Activated CD4-positive, alpha-beta T cell treated with anti-CD3 and anti-CD28 coated beads, Interleukin-2, amount 10 ng/mL, durations not matched to agents 7 days and 5 days (primary cell): ENCODE data around the gene DIAPH2. TPM values are rescaled to one million over a fixed set of nuclear protein-coding genes. Genes with fewer than 3 reads are reported as not detected.

ENCODE experiments used
- CTCF ChIA-PET: fragments of 350-600 bp; sonication (Branson Sonifier 250); formaldehyde crosslinking; loops from one replicate; lab custom pipeline; 2021; ENCODE audit warnings: antibody characterized with exemption; lab: Charles Lee
- POLR2A ChIA-PET: fragments of 350-600 bp; sonication (Branson Sonifier 250); formaldehyde crosslinking; loops from one replicate; lab custom pipeline; 2021; ENCODE audit warnings: antibody characterized with exemption; lab: Charles Lee
- DNase-seq: peaks from one replicate; pipeline ENCODE4 v3.0.0-alpha.2; 2020
- H3K27ac Mint-ChIP-seq: one replicate; pipeline ENCODE4 v1.8.0; 2021; ENCODE audit warnings: mild to moderate bottlenecking, moderate library complexity, mixed read lengths
- H3K27me3 Mint-ChIP-seq: one replicate; pipeline ENCODE4 v1.8.0; 2021; ENCODE audit warnings: mixed read lengths
- H3K36me3 Mint-ChIP-seq: one replicate; pipeline ENCODE4 v1.8.0; 2021; ENCODE audit warnings: low read depth, mixed read lengths
- H3K4me1 Mint-ChIP-seq: one replicate; pipeline ENCODE4 v1.8.0; 2021; ENCODE audit warnings: mixed read lengths
- H3K4me3 Mint-ChIP-seq: one replicate; pipeline ENCODE4 v1.8.0; 2021; ENCODE audit warnings: mild to moderate bottlenecking, moderate library complexity, mixed read lengths
- H3K9me3 Mint-ChIP-seq: one replicate; pipeline ENCODE4 v1.8.0; 2021; ENCODE audit warnings: mixed read lengths
- total RNA-seq, 2 experiments: library from RNA; stranded (reverse); gene quantifications; one replicate each; pipeline ENCODE4 v1.2.3, GENCODE V29; 2021

DIAPH2 gene
- total RNA-seq, 2 experiments from 2014 or later = 15.4 to 18.3 TPM

DNA sequence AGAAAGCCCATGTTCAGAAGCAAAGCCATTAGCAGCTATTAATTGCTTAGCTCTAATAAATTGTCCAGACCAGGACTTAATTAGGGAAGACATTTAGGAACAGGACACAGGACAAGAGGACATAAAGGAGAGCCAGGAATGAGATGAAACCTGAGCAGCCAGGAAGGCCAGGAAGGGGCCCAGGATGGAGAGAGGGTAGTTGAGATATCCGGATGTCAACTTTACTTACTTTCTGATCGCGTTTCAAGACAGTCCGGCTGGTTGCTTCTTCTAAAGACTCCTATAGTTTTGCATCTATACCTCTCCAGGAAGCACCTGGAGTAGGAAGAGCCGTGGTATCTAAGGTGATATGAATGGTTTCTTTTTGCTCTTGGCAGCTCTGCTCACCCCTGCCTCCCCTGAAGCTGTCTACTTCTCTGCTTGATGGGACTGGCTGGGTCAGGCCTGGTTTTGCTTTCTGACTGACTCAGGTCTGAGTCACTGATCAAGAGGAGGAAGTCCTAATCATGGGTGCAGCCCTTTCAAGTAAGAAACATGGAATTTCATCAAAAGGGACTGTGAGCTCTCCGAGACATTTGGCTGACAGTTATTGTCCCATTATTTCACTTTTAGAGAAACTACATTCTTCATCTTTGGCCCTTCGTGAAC lies 932.4 kb downstream of the DIAPH2 start:
- no peaks in the 10 kb centered on the region for H3K4me1 Mint-ChIP-seq
- peaks cover 2% of the 10 kb centered on the region for H3K27me3 Mint-ChIP-seq
- H3K36me3 Mint-ChIP-seq = no peaks in the 10 kb centered on the region
- no peaks in the 10 kb centered on the region for H3K9me3 Mint-ChIP-seq
- no peak for DNase-seq
- POLR2A ChIA-PET = no interaction called here
- CTCF ChIA-PET = interaction anchor here (0.6 kb wide), 1 partner anchor 23 kb away, joined by 3 read pairs; no protein-coding TSS in a partner anchor
- no peak overlapping the region for H3K4me3 Mint-ChIP-seq
- no peak overlapping the region for H3K27ac Mint-ChIP-seq

DNA sequence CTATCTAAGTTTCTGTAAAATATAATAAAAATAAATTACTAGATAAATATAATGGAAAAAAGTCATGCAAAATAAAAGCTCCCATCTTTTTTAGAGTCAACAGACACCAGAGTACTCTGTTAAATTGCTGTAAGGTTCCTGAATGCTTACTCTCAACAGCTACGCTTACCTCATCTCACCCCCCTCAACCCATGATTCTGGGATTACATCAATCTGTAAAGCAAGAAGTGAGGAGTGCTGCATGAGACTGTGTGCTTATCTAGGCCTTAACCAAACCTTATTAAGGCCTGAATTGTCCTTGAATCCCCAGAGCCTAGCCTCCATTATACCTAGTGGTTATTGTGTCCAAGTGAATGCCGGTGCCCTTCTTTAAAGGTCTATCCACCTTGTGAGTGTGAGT lies 934.9 kb downstream of the DIAPH2 start:
- Mint-ChIP-seq H3K27ac (no peak overlapping the region), H3K36me3 (no peaks in the 10 kb centered on the region), H3K9me3 (no peaks in the 10 kb centered on the region), H3K4me3 (no peak overlapping the region), H3K4me1 (no peaks in the 10 kb centered on the region), H3K27me3 (peaks cover 2% of the 10 kb centered on the region)
- ChIA-PET POLR2A (no interaction called here), CTCF (no interaction called here)
- no peak for DNase-seq

DNA sequence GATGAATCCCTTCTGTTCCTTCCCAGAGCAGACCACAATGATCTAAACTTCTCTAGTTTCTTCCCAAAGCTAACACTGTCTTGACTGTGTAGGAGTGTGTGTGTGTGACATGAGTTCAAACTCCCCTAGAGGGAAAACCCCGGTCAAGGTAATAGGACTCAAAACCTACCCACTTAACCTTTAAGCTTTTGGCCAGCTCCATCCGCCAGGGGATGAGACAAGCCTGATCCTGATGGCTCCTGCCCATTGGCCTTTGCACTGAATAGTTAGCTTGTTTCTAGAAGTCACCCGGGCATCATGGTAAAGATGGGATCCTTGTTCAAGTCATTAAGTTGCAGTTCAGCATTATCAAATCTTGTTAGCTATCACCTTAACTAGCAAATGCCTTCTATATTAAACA lies 937.5 kb downstream of the DIAPH2 start:
- ChIA-PET CTCF (no interaction called here), POLR2A (no interaction called here)
- no peak overlapping the region for H3K27ac Mint-ChIP-seq
- no peaks in the 10 kb centered on the region for H3K4me1 Mint-ChIP-seq
- DNase-seq = no peak
- no peaks in the 10 kb centered on the region for H3K36me3 Mint-ChIP-seq
- peaks cover 2% of the 10 kb centered on the region for H3K27me3 Mint-ChIP-seq
- H3K4me3 Mint-ChIP-seq = no peak overlapping the region
- H3K9me3 Mint-ChIP-seq = no peaks in the 10 kb centered on the region

DNA sequence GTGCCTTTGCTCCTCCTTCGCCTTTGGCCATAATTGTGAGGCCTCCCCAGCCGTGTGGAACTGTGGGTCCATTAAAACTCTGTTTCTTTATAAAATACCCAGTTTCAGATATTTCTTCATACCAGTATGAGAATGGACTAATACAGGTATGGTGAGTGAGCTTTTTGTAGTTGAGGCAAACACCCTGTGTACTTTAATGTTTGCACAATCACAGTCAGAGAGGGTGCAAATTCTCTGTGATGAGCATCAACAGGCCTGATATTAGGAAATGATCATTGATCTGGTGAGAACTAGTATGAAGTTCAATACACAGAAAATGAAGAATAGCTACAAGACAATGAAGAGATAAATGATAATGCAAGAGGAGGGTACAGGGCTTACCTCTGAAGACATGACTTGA lies 943.7 kb downstream of the DIAPH2 start:
- no peak for DNase-seq
- no peak overlapping the region for H3K4me3 Mint-ChIP-seq
- H3K27me3 Mint-ChIP-seq = peaks cover 2% of the 10 kb centered on the region
- no peaks in the 10 kb centered on the region for H3K36me3 Mint-ChIP-seq
- ChIA-PET POLR2A (no interaction called here), CTCF (interaction anchor here (1.2 kb wide), 1 partner anchor 10 kb away, joined by 3 read pairs; no protein-coding TSS in a partner anchor)
- no peak overlapping the region for H3K27ac Mint-ChIP-seq
- H3K4me1 Mint-ChIP-seq = no peaks in the 10 kb centered on the region
- H3K9me3 Mint-ChIP-seq = no peaks in the 10 kb centered on the region

DNA sequence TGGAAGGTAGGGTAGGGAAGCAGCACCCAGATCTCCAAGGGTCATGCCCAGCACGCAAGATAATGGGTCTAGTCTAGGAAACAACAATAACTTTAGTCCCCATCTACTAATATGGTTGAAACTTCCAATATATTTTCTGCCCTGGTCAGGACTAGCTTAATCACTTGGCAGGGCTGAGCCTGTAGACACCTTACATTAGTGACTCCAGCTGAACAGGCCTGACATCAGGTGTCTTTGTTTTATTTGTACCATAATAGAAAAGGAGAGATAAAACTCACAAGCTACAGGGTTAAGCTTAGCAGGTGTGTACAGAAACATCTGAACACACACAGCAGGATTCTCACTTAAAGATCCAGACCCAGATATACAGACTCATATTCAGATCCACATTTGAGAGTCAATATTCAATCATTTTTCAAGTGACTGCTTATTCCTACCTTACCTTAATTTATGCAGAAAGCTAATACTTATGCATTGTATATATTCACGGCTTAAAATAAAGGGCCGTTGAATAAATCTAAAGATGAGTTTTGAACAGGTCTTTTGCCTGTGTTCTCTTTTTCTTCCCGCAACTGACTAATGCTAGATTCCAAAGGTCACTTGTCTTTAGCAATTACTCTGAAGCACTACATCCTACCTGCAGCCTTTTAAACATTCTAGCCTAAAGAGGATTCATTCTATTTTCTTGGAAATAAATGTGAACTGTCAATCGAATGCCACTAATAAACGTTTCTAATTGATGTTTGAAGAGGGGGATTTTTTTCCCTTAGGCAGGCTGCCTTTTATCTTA lies 944.4 kb downstream of the DIAPH2 start:
- POLR2A ChIA-PET = no interaction called here
- H3K27me3 Mint-ChIP-seq = peaks cover 2% of the 10 kb centered on the region
- no peak overlapping the region for H3K4me3 Mint-ChIP-seq
- no peaks in the 10 kb centered on the region for H3K4me1 Mint-ChIP-seq
- CTCF ChIA-PET = interaction anchor here (1.2 kb wide), 1 partner anchor 9 kb away, joined by 3 read pairs; no protein-coding TSS in a partner anchor
- DNase-seq = no peak
- H3K27ac Mint-ChIP-seq = no peak overlapping the region
- H3K36me3 Mint-ChIP-seq = no peaks in the 10 kb centered on the region
- H3K9me3 Mint-ChIP-seq = no peaks in the 10 kb centered on the region

DNA sequence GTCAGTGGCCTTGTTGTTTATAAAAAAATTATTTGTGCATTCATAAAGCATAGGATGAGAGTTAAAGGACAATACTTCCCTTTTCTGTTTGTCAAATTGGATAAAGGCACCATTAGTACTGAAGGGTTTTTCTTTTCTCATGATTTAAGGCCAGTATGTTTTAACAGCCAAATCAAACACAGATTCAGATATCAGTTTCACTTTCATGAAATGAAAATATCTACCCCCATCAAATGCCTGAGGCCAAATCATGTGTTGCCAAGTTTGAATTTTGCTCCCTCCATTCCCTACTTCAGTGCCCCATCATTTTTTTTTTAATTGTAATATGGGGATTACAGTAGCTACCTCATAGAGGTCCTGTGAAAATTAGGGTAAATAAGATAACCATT lies 944.9 kb downstream of the DIAPH2 start:
- ChIA-PET CTCF (no interaction called here), POLR2A (no interaction called here)
- no peak for DNase-seq
- Mint-ChIP-seq H3K4me3 (no peak overlapping the region), H3K4me1 (no peaks in the 10 kb centered on the region), H3K27ac (no peak overlapping the region), H3K36me3 (no peaks in the 10 kb centered on the region), H3K9me3 (no peaks in the 10 kb centered on the region), H3K27me3 (peaks cover 2% of the 10 kb centered on the region)

DNA sequence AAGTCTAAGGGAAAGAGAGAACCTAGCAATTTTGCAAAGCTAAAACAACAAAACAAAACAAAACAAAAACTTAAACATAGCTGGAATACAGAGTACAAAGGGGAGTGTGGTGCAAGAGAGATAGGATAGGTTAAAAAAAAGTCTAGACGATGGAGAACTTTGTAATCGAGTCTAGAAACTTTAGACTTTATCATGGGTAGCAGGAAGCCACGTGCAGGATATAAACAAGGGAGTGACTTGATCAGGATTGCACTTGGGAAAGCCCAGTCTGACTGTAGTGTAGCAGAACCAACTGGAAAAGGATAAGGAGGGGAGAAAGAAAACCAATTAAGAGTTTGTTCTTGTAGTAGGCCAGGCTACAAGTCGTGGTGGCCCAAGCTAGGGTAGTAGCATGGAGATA lies 949.2 kb downstream of the DIAPH2 start:
- Mint-ChIP-seq H3K4me3 (no peak overlapping the region), H3K36me3 (no peaks in the 10 kb centered on the region), H3K4me1 (no peaks in the 10 kb centered on the region), H3K27ac (no peak overlapping the region), H3K27me3 (no peaks in the 10 kb centered on the region), H3K9me3 (no peaks in the 10 kb centered on the region)
- CTCF ChIA-PET = no interaction called here
- no peak for DNase-seq
- POLR2A ChIA-PET = no interaction called here

DNA sequence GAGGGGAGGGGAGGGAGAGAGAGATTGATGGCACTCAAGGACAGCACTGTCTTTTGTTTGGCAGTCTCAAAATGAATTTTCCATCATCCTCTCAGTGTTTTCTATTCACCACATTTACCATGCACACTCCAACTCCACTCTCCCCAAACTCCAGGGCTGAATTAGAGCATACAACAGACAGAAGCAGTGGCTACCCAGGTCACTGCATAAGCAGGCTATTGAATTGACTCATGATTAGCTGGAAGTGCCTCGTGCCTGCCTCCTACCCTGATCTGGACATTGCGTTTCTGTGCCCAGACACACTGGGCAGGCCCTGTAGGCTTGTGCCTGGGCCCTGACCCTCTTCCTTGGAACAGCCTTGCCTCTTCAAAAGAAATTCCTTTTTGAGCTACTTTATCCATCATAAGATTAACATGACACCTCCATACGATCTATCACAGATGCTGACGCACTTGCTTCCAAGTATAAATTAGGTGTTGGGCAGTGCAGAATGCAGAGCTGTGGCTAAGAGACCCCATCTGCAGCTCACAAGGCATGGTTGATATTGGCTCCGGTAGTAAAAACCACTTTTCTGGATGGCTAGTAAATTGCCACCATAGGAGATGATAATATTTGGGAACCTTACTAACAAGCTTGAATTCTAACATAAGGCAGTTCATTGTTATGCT lies 952.0 kb downstream of the DIAPH2 start:
- no peaks in the 10 kb centered on the region for H3K9me3 Mint-ChIP-seq
- no peak overlapping the region for H3K27ac Mint-ChIP-seq
- H3K4me3 Mint-ChIP-seq = no peak overlapping the region
- H3K27me3 Mint-ChIP-seq = no peaks in the 10 kb centered on the region
- no peaks in the 10 kb centered on the region for H3K36me3 Mint-ChIP-seq
- H3K4me1 Mint-ChIP-seq = peaks cover 6% of the 10 kb centered on the region
- ChIA-PET CTCF (no interaction called here), POLR2A (no interaction called here)
- no peak for DNase-seq

DNA sequence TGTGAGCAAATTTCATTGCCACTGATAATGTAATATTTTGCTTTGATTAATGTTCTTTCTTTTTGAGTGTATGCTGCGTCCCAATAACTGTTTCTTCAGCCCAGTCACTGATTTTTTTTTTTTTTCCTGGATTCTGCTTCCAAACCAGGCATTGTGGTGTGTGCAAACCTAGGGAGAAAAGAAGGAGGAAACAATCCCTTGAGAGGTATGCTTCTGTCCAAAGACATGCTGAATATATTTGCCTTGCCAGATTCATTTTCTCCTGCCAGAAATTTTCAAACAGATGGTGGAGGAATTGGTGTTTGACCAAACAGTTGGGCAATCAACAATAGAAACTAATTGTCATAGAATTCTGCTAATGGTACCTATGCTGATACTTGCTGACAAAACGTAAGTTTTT lies 952.6 kb downstream of the DIAPH2 start:
- CTCF ChIA-PET = interaction anchor here (1.6 kb wide), 1 partner anchor 9 kb away, joined by 3 read pairs; no protein-coding TSS in a partner anchor
- DNase-seq = no peak
- no peak overlapping the region for H3K27ac Mint-ChIP-seq
- H3K9me3 Mint-ChIP-seq = no peaks in the 10 kb centered on the region
- H3K4me3 Mint-ChIP-seq = no peak overlapping the region
- H3K4me1 Mint-ChIP-seq = peaks cover 6% of the 10 kb centered on the region
- no peaks in the 10 kb centered on the region for H3K36me3 Mint-ChIP-seq
- H3K27me3 Mint-ChIP-seq = no peaks in the 10 kb centered on the region
- POLR2A ChIA-PET = no interaction called here

DNA sequence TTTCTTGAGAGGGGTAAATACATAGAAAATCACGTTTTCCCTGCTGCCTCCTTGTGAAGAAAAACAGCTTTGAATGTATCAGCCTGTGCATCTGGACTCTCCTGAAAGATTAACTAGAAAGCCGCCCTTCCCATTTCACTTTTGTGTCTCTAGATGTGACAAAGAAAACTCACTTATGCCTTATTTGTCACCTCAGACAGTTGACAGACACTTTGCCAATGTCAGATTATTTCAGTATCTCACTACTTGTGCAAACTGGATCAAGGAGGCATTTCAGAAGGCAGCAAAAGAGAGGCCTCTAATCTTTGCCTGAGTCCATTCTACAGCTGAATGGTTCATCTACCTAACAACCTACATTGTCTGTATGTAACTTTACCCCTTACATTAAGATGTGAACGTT lies 954.0 kb downstream of the DIAPH2 start:
- CTCF ChIA-PET = interaction anchor here (1.6 kb wide), 1 partner anchor 11 kb away, joined by 3 read pairs; no protein-coding TSS in a partner anchor
- H3K4me1 Mint-ChIP-seq = peaks cover 6% of the 10 kb centered on the region
- no peak overlapping the region for H3K4me3 Mint-ChIP-seq
- no peak for DNase-seq
- no peak overlapping the region for H3K27ac Mint-ChIP-seq
- H3K27me3 Mint-ChIP-seq = no peaks in the 10 kb centered on the region
- H3K9me3 Mint-ChIP-seq = no peaks in the 10 kb centered on the region
- POLR2A ChIA-PET = no interaction called here
- no peaks in the 10 kb centered on the region for H3K36me3 Mint-ChIP-seq

DNA sequence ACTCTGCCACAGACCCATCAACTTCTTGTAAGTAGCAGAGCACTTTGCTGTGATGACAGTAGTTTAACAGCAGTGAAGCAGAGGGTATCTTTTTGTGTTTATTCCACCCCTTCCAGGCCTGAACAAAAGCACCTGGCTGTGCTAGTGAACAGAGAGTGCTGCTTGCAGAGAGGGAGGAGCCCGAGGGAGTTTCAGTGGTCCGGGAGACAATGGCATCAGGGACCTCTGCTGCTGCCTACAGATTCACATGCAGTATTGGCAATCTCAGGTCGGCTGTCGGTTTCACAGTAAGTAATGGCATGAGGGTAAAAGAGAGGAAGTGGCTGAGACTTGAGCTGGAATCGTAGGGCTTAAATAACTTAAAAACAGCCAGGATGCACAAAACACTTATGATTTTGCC lies 954.9 kb downstream of the DIAPH2 start:
- no peaks in the 10 kb centered on the region for H3K36me3 Mint-ChIP-seq
- H3K9me3 Mint-ChIP-seq = no peaks in the 10 kb centered on the region
- H3K27ac Mint-ChIP-seq = no peak overlapping the region
- H3K4me3 Mint-ChIP-seq = no peak overlapping the region
- ChIA-PET POLR2A (no interaction called here), CTCF (no interaction called here)
- no peaks in the 10 kb centered on the region for H3K27me3 Mint-ChIP-seq
- peaks cover 6% of the 10 kb centered on the region for H3K4me1 Mint-ChIP-seq
- DNase-seq = no peak
